GM10248 (cell line): ENCODE data around the gene CHD5.

Source experiments
- CTCF ChIA-PET: fragments of 300-600 bp; sonication (Branson Sonifier 250); formaldehyde crosslinking; extraction: SDS; loops from one replicate; lab custom pipeline; 2021; ENCODE audit warnings: antibody characterized with exemption; lab: Yijun Ruan, JAX
- POLR2A ChIA-PET: fragments of 350-650 bp; sonication (Branson Sonifier 250); formaldehyde crosslinking; extraction: SDS; loops from one replicate; lab custom pipeline; 2020; ENCODE audit warnings: antibody characterized with exemption; lab: Yijun Ruan, JAX
- DNase-seq: peaks from one replicate; pipeline ENCODE4 v3.0.0; 2012; ENCODE audit errors: extremely low spot score
- TF ChIP-seq, protein P1 (sequence below): IDR thresholded peaks from 2 replicates; pipeline ENCODE4 v1.5.1; 2012; ENCODE audit warnings: mild to moderate bottlenecking, low read depth; ENCODE audit errors: extremely low read depth, missing control alignments, control extremely low read depth

Gene CHD5

DNA sequence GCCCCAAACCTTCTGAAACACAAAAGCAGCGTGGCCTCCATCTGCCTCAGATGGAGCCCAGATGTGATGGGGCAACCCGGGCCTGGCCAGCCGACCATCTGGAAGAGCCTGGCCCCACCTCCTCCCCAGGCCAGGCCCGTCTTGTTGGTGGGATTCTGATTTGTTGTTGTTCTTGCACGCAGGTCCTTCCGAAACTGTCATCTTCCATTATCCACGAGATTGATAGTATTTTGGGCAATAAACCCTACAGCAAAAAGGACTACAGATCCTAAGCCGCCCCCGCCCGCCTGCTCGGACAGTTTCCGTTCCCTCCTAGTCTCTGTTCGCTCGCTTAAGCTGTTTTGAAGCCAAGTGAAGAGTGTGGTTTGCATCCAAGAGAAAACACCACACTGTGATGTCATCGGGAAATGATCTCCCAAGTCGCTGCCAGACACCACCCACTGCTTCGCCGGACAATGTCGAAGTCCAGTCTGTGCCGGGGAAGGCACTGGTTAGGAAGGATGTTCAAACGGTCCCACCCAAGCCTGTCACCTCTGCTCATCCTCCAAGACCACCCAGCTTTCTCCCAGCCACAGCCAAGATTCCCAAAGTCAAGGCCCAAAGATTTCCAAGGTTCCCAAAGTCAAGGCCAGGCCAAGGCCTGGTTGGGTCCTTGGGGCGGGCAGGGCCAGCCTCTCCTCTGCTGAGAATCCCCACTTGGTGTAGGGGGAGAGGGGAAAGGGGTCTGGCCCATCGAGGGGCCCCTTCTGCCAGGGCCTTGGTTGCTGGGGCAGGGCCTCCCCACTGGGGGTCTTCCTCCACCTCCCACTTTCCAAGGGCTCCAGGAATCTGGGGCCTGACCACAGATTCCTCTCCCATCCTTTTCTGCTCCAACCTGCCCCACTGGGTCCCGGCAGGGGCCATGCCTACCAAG lies 81.6 kb downstream of the CHD5 start:
- POLR2A ChIA-PET: no interaction called here
- no peak for DNase-seq
- CTCF ChIA-PET: no interaction called here

DNA sequence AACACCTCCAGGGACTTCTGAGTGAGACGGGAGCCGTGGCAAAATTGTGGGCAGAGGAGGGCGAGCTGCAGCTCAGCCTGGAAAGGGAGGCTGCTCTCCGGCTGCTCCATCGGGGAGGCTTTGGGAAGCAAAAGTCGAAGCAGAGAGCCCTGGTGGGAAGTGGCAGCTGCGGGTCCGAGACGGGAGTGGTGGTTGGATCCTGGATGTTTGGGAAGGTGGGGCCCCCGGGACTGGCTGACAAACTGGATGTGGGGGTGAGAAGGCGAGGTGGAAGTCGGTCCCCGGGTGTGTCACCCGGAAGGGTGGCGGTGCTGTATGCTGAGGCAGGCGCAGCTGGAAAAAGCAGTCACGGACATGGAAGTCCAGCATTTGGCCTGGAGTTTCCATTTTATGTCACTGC lies 82.3 kb downstream of the CHD5 start:
- ChIA-PET POLR2A (no interaction called here), CTCF (no interaction called here)
- TF ChIP-seq, protein P1, sequence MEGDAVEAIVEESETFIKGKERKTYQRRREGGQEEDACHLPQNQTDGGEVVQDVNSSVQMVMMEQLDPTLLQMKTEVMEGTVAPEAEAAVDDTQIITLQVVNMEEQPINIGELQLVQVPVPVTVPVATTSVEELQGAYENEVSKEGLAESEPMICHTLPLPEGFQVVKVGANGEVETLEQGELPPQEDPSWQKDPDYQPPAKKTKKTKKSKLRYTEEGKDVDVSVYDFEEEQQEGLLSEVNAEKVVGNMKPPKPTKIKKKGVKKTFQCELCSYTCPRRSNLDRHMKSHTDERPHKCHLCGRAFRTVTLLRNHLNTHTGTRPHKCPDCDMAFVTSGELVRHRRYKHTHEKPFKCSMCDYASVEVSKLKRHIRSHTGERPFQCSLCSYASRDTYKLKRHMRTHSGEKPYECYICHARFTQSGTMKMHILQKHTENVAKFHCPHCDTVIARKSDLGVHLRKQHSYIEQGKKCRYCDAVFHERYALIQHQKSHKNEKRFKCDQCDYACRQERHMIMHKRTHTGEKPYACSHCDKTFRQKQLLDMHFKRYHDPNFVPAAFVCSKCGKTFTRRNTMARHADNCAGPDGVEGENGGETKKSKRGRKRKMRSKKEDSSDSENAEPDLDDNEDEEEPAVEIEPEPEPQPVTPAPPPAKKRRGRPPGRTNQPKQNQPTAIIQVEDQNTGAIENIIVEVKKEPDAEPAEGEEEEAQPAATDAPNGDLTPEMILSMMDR: no peak
- DNase-seq: no peak

More for the DNA sequence above, 81.6 kb downstream of the CHD5 start:
- TF ChIP-seq, protein P1: no peak

DNA sequence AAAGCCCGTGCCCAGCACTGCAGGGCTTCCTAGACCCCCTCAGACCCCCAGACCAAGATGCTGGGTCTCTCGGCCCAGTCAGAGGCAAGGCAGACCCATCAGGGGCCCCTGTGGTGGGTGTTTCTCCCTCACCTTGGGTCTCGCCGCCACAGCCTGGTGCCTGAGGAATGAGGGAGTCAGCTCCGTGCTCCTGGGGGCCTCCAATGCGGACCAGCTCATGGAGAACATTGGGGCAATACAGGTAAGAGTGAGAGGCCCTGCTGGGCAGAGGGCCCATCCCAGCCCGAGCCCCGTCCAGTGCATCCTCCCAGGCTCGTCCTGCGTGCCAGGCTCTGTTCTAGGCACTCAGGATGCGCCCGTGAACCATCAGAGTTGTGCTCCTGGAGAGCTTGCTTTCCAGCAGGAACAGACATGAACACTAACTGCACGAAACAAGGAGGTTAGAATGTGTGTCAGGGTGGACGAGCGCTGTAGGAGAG lies 83.0 kb downstream of the CHD5 start:
- POLR2A ChIA-PET: no interaction called here

DNA sequence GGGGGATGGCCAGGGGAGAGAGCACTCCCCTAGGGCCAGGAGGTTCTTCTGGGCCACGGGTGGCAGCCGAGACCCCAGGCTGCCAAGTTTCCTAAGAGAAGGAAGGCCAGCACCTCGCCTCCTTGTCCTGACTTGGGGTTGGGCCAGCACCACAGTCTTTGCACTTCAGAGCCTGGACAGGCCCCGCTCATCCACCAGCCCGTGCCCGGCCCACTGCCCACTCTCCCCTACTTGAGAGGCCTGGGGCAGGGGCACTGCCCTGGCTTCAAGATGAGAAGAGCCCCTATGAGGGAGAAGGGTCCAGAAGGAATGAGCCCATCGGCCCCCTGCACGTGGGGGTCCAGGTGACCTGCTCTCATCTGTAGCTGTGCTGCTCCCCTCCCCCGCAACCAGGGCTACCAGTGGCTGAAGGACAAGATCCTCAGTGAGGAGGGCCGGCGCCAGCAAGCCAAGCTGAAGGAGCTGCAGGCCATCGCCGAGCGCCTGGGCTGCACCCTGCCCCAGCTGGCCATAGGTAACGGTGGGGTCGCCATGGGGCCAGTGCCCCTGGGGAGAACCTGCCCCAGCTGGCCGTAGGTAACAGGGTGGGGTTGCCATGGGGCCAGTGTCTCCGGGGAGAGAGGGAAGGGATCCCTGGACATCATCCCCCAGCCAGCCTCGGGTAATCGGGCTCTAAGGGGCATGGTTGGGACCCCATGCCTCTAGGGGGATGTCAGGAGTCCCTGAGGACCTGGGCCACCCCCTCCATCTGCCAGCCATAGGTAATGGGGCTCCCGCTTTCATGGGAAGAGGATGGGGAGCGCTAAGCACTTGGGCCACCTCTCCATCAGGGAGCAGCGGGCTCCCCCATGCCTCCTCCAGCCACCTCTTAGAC lies 83.6 kb downstream of the CHD5 start:
- DNase-seq: no peak
- ChIA-PET POLR2A (no interaction called here), CTCF (no interaction called here)
- TF ChIP-seq, protein P1: no peak

More for the DNA sequence above, 83.0 kb downstream of the CHD5 start:
- no peak for DNase-seq
- TF ChIP-seq, protein P1: no peak
- CTCF ChIA-PET: no interaction called here

DNA sequence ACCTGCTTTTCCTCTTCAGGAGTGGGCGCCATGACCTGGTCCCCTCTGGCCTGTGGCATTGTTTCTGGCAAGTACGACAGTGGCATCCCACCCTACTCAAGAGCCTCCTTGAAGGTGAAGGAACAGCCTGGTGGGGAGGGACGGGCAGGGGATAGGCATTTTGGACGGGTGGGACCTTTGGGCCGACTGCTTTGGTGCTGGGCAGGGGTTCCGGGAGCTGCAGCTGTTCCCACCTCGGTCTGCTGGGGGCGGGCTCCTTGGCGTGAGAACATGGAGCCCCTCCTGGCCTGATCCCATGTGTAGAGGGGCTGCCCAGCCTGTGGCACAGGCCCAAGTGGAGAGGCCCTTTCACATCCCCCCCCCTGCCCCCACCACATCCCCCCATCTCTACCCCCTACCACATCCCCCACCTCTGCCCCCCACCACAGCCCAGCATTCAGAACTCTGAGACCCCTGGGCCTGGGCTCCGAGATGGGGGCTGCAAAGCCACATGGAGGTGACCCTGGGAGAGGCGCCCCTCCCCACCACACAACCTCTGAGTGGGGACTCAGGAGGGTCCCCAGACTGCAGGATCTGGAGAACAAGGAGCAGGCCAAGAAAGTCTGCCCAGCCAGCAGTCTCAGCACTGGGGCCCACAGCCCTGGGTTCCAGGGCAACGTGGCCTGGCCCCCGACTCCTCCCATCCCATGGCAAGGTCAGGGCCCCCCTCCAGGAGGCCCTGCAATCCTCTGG lies 84.4 kb downstream of the CHD5 start:
- POLR2A ChIA-PET: no interaction called here
- TF ChIP-seq, protein P1: no peak
- CTCF ChIA-PET: no interaction called here
- DNase-seq: no peak

DNA sequence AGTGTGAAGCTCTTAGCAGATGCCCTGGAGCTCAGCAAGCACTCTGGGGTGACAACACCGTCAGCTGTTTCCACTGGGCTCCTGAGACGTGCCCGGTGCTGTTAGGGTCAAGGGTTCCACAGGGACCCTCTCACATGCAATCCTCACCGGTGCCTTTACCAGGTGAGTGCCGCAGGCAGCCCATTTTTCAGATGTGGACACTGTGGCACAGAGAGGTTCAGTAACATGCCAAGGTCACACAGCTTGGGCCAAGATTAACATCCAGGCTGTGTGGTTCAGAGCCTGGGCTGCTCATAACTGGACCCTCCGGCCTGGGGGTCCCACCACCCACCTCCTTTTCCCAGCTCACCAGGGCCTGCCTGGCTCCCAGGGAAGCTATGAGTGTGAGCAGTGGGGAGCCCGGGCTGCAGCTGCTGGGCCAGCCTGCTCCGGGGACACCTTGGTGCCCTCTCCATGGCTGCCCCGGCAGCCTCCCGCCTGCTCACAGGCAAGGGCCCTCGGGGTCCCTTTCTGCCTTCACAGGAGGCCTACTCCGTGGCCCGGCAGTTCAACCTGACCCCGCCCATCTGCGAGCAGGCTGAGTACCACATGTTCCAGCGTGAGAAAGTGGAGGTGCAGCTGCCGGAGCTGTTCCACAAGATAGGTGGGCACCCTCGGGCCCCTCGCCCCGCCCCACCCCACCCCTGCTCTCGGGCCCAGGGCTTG lies 85.2 kb downstream of the CHD5 start:
- TF ChIP-seq, protein P1: no peak
- CTCF ChIA-PET: no interaction called here
- POLR2A ChIA-PET: no interaction called here
- no peak for DNase-seq
